Neural cell (in vitro differentiated cells): ENCODE results near the gene SQOR. TPM values are rescaled to one million over a fixed set of nuclear protein-coding genes. Genes with fewer than 3 reads are reported as not detected.

ENCODE experiments used
- H2AFZ ChIP-seq: fragments of 200-600, 300-800 bp; sonication (generic), shearing (Covaris generic); 2 replicates; pipeline ENCODE4 v1.6.0; 2014; ENCODE audit warnings: low read depth, mild to moderate bottlenecking, antibody characterized with exemption, low read length, moderate library complexity
- H3F3A ChIP-seq: fragments of 200-600 bp; shearing (Covaris generic); 2 replicates; pipeline ENCODE4 v1.6.1; 2016; ENCODE audit warnings: mild to moderate bottlenecking, moderate library complexity, mixed read lengths, antibody characterized with exemption, low read length; ENCODE audit not compliant: insufficient read depth, poor library complexity, severe bottlenecking
- H3K27ac ChIP-seq: fragments of 200-600, 300-800 bp; sonication (generic), shearing (Covaris generic); 2 replicates; pipeline ENCODE4 v1.5.1; 2014; ENCODE audit warnings: mild to moderate bottlenecking, low read length, moderate library complexity
- H3K27me3 ChIP-seq: fragments of 300-800, 200-600 bp; sonication (generic), shearing (Covaris generic); 2 replicates; pipeline ENCODE4 v1.6.0; 2014; ENCODE audit warnings: mild to moderate bottlenecking, low read depth, low read length, moderate library complexity; ENCODE audit not compliant: insufficient read depth
- H3K36me3 ChIP-seq: fragments of 300-800, 200-600 bp; sonication (generic), shearing (Covaris generic); 2 replicates; pipeline ENCODE4 v1.5.1; 2014; ENCODE audit warnings: mild to moderate bottlenecking, antibody characterized with exemption, low read length, moderate library complexity; ENCODE audit not compliant: insufficient read depth
- H3K4me2 ChIP-seq: fragments of 300-800, 200-600 bp; sonication (generic), shearing (Covaris generic); 2 replicates; pipeline ENCODE4 v1.6.0; 2014; ENCODE audit warnings: mild to moderate bottlenecking, low read length
- H3K4me3 ChIP-seq: fragments of 300-800, 200-600 bp; sonication (generic), shearing (Covaris generic); 2 replicates; pipeline ENCODE4 v1.5.1; 2014; ENCODE audit warnings: mild to moderate bottlenecking, low read length, moderate library complexity
- H3K79me2 ChIP-seq: fragments of 200-600 bp; shearing (Covaris generic); replicated peaks from 2 replicates; pipeline ENCODE4 v1.6.0; 2014; ENCODE audit warnings: mild to moderate bottlenecking, low read length, moderate library complexity; ENCODE audit not compliant: insufficient read depth
- H3K9ac ChIP-seq: fragments of 300-800, 200-600 bp; sonication (generic), shearing (Covaris generic); 2 replicates; pipeline ENCODE4 v1.6.1; 2016; ENCODE audit warnings: mild to moderate bottlenecking, low read length, mixed read lengths
- H3K9me2 ChIP-seq: fragments of 200-600 bp; shearing (Covaris generic); 2 replicates; pipeline ENCODE4 v1.6.1; 2016; ENCODE audit warnings: mild to moderate bottlenecking, low read length, mixed read lengths; ENCODE audit not compliant: insufficient read depth
- H3K9me3 ChIP-seq: fragments of 200-600, 300-800 bp; sonication (generic), shearing (Covaris generic); 2 replicates; pipeline ENCODE4 v1.6.1; 2016; ENCODE audit warnings: mild to moderate bottlenecking, mixed run types, low read length, moderate library complexity, mixed read lengths
- H4K20me1 ChIP-seq: fragments of 200-600 bp; shearing (Covaris generic); 2 replicates; pipeline ENCODE4 v1.6.1; 2016; ENCODE audit warnings: mild to moderate bottlenecking, mixed run types; ENCODE audit not compliant: insufficient read depth
- EP300 ChIP-seq: fragments of 450-650 bp; conservative IDR thresholded peaks from 2 replicates; pipeline ENCODE4 v1.6.1; 2014; ENCODE audit warnings: antibody characterized with exemption, mild to moderate bottlenecking, moderate library complexity; ENCODE audit not compliant: poor library complexity, severe bottlenecking
- EZH2 ChIP-seq: fragments of 200-600, 300-800 bp; shearing (Covaris generic), sonication (generic); IDR thresholded peaks from 2 replicates; pipeline ENCODE4 v1.6.1; 2014; ENCODE audit warnings: antibody characterized with exemption, low read length, borderline replicate concordance, mild to moderate bottlenecking; ENCODE audit not compliant: insufficient read depth, poor library complexity, severe bottlenecking
- MXI1 ChIP-seq: fragments of 450-650 bp; conservative IDR thresholded peaks from 2 replicates; pipeline ENCODE4 v1.6.1; 2014; ENCODE audit warnings: antibody characterized with exemption, mild to moderate bottlenecking; ENCODE audit not compliant: poor library complexity, severe bottlenecking
- POLR2AphosphoS5 ChIP-seq: IDR thresholded peaks from 2 replicates; pipeline ENCODE4 v1.6.1; 2012
- RAD21 ChIP-seq: fragments of 450-650 bp; conservative IDR thresholded peaks from 2 replicates; pipeline ENCODE4 v1.6.1; 2014; ENCODE audit warnings: antibody characterized with exemption, mild to moderate bottlenecking, moderate library complexity
- SMC3 ChIP-seq: fragments of 450-650 bp; conservative IDR thresholded peaks from 2 replicates; pipeline ENCODE4 v1.6.1; 2014; ENCODE audit warnings: antibody characterized with exemption, mild to moderate bottlenecking, moderate library complexity; ENCODE audit not compliant: poor library complexity
- TAF1 ChIP-seq: IDR thresholded peaks from 2 replicates; pipeline ENCODE4 v1.6.1; 2012; ENCODE audit warnings: low read depth
- polyA plus RNA-seq: library from polyadenylated mRNA; depleted of rRNA; stranded (reverse); fragments of >200 nt; gene quantifications from 2 replicates; pipeline ENCODE4 v1.2.3, GENCODE V29; 2014
- TF ChIP-seq, protein P1 (sequence below): IDR thresholded peaks from 2 replicates; pipeline ENCODE4 v1.6.1; 2012; ENCODE audit warnings: borderline replicate concordance
- TF ChIP-seq, protein P2 (sequence below): fragments of 450-650 bp; IDR thresholded peaks from 2 replicates; pipeline ENCODE4 v1.5.1; 2014; ENCODE audit warnings: antibody characterized with exemption, mild to moderate bottlenecking, moderate library complexity; ENCODE audit not compliant: poor library complexity, severe bottlenecking

Gene SQOR
- polyA plus RNA-seq, 1 donor from 2014 or later, result not detected

DNA sequence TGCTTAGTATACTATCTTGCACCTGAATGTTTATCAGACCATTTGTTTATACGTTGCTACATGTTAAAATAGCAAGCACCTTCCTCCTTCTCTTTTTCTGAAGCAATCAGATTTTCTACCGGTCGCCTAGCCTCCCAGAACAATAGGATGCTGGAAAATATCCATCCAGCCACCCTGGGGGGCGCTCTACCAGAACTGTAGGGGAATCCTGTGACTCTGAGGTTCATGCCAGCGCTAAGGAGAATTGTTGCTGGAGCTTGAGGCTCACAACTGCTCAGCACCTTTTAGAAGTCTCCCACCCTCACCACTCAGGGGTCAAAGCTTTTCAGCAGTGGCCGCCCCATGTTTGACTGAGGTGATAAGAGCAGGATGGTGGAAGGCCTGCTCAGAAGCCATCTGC lies 27.5 kb downstream of the SQOR start:
- no peak overlapping the region for H3K27ac ChIP-seq
- no peaks in the 10 kb centered on the region for H3K36me3 ChIP-seq
- no peaks in the 10 kb centered on the region for H3K9me3 ChIP-seq
- H4K20me1 ChIP-seq, result no peaks in the 10 kb centered on the region
- H3K4me2 ChIP-seq, result no peak overlapping the region
- TF ChIP-seq MXI1 (no peak), POLR2AphosphoS5 (no peak), RAD21 (no peak), SMC3 (no peak), TAF1 (no peak), EZH2 (no peak)
- TF ChIP-seq, protein P1, sequence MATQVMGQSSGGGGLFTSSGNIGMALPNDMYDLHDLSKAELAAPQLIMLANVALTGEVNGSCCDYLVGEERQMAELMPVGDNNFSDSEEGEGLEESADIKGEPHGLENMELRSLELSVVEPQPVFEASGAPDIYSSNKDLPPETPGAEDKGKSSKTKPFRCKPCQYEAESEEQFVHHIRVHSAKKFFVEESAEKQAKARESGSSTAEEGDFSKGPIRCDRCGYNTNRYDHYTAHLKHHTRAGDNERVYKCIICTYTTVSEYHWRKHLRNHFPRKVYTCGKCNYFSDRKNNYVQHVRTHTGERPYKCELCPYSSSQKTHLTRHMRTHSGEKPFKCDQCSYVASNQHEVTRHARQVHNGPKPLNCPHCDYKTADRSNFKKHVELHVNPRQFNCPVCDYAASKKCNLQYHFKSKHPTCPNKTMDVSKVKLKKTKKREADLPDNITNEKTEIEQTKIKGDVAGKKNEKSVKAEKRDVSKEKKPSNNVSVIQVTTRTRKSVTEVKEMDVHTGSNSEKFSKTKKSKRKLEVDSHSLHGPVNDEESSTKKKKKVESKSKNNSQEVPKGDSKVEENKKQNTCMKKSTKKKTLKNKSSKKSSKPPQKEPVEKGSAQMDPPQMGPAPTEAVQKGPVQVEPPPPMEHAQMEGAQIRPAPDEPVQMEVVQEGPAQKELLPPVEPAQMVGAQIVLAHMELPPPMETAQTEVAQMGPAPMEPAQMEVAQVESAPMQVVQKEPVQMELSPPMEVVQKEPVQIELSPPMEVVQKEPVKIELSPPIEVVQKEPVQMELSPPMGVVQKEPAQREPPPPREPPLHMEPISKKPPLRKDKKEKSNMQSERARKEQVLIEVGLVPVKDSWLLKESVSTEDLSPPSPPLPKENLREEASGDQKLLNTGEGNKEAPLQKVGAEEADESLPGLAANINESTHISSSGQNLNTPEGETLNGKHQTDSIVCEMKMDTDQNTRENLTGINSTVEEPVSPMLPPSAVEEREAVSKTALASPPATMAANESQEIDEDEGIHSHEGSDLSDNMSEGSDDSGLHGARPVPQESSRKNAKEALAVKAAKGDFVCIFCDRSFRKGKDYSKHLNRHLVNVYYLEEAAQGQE, result no peak
- TF ChIP-seq, protein P2, sequence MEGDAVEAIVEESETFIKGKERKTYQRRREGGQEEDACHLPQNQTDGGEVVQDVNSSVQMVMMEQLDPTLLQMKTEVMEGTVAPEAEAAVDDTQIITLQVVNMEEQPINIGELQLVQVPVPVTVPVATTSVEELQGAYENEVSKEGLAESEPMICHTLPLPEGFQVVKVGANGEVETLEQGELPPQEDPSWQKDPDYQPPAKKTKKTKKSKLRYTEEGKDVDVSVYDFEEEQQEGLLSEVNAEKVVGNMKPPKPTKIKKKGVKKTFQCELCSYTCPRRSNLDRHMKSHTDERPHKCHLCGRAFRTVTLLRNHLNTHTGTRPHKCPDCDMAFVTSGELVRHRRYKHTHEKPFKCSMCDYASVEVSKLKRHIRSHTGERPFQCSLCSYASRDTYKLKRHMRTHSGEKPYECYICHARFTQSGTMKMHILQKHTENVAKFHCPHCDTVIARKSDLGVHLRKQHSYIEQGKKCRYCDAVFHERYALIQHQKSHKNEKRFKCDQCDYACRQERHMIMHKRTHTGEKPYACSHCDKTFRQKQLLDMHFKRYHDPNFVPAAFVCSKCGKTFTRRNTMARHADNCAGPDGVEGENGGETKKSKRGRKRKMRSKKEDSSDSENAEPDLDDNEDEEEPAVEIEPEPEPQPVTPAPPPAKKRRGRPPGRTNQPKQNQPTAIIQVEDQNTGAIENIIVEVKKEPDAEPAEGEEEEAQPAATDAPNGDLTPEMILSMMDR, result no peak
- H3F3A ChIP-seq, result no peaks in the 10 kb centered on the region
- no peak overlapping the region for H2AFZ ChIP-seq
- H3K4me3 ChIP-seq, result no peak overlapping the region
- no peaks in the 10 kb centered on the region for H3K27me3 ChIP-seq
- no peak overlapping the region for H3K9ac ChIP-seq
- no peaks in the 10 kb centered on the region for H3K9me2 ChIP-seq
- H3K79me2 ChIP-seq, result no peaks in the 10 kb centered on the region

DNA sequence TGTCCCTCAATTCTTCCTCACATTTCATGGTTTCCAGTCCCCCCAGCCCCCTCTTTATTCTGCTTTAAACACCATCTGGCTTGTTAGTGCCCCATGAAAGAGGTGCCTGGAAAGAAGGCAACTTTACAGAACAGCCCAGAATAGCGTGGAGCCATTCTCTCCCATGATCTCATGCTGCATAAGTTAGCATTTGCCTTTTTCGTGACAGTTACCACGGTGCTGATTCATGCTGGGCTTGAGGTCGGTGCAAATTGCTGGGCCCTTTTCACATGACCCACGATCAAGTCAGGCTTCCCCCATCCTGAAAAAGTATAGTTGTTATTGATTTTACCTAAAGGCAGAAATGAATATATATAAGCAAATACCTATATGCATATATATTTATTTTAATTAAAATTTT lies 29.6 kb downstream of the SQOR start:
- no peaks in the 10 kb centered on the region for H3K27me3 ChIP-seq
- H3K4me2 ChIP-seq, result no peak overlapping the region
- H3K9ac ChIP-seq, result no peak overlapping the region
- no peaks in the 10 kb centered on the region for H4K20me1 ChIP-seq
- H3K9me3 ChIP-seq, result no peaks in the 10 kb centered on the region
- no peaks in the 10 kb centered on the region for H3K9me2 ChIP-seq
- H3K36me3 ChIP-seq, result no peaks in the 10 kb centered on the region
- H3F3A ChIP-seq, result no peaks in the 10 kb centered on the region
- H3K4me3 ChIP-seq, result no peak overlapping the region
- H3K79me2 ChIP-seq, result no peaks in the 10 kb centered on the region
- H2AFZ ChIP-seq, result no peak overlapping the region
- TF ChIP-seq, protein P2, result no peak
- no peak for TF ChIP-seq EP300
- no peak overlapping the region for H3K27ac ChIP-seq
